Measurements from ENCODE around the gene ZNRF2.
"Not testable (repeated sequence)": the region's sequence is repeated elsewhere in the genome, so short reads cannot be mapped to it uniquely, and the experiment has no call there.

Gene ZNRF2

GRCh38 chr7:30263090-30263710 lies 21.2 kb upstream of the ZNRF2 start:
- no peak for DNase-seq (ENCODE audit: low spot score)

GRCh38 chr7:30264052-30264451 lies 20.3 kb upstream of the ZNRF2 start:
- DNase-seq (ENCODE audit: low spot score): no peak

- DNase-seq (ENCODE audit: low spot score): not testable (repeated sequence)
Observed at GRCh38 chr7:30265189-30265588, 19.2 kb upstream of the ZNRF2 start.

GRCh38 chr7:30266686-30267085 lies 17.7 kb upstream of the ZNRF2 start:
- DNase-seq (ENCODE audit: low spot score): no peak

GRCh38 chr7:30268586-30268985 lies 15.8 kb upstream of the ZNRF2 start:
- DNase-seq (ENCODE audit: low spot score): no peak

GRCh38 chr7:30269490-30269889 lies 14.9 kb upstream of the ZNRF2 start:
- no peak for DNase-seq (ENCODE audit: low spot score)

- DNase-seq (ENCODE audit: low spot score): no peak
Observed at GRCh38 chr7:30270921-30271320, 13.5 kb upstream of the ZNRF2 start.

- no peak for DNase-seq (ENCODE audit: low spot score)
Observed at GRCh38 chr7:30272126-30272525, 12.3 kb upstream of the ZNRF2 start.

- DNase-seq (ENCODE audit: low spot score): no peak
Observed at GRCh38 chr7:30273552-30273951, 10.8 kb upstream of the ZNRF2 start.

GRCh38 chr7:30274641-30275040 lies 9.8 kb upstream of the ZNRF2 start:
- DNase-seq (ENCODE audit: low spot score): no peak

GRCh38 chr7:30276203-30276900 lies 8.0 kb upstream of the ZNRF2 start:
- DNase-seq (ENCODE audit: low spot score): peak; percentile 57

GRCh38 chr7:30278376-30278775 lies 6.0 kb upstream of the ZNRF2 start:
- no peak for DNase-seq (ENCODE audit: low spot score)

GRCh38 chr7:30278849-30279652 lies 5.3 kb upstream of the ZNRF2 start:
- no peak for DNase-seq (ENCODE audit: low spot score)

- no peak for DNase-seq (ENCODE audit: low spot score)
Observed at GRCh38 chr7:30279653-30279904, 4.8 kb upstream of the ZNRF2 start.

GRCh38 chr7:30280631-30281030 lies 3.8 kb upstream of the ZNRF2 start:
- no peak for DNase-seq (ENCODE audit: low spot score)

GRCh38 chr7:30281263-30281662 lies 3.1 kb upstream of the ZNRF2 start:
- DNase-seq (ENCODE audit: low spot score): no peak

- DNase-seq (ENCODE audit: low spot score): no peak
Observed at GRCh38 chr7:30281791-30282190, 2.6 kb upstream of the ZNRF2 start.

GRCh38 chr7:30282735-30283134 lies 1.7 kb upstream of the ZNRF2 start:
- DNase-seq (ENCODE audit: low spot score): no peak

- DNase-seq (ENCODE audit: low spot score): peak; percentile 35
Observed at GRCh38 chr7:30285067-30285535, 704 bp downstream of the ZNRF2 start.

GRCh38 chr7:30285536-30286284 lies 1.3 kb downstream of the ZNRF2 start:
- peak; percentile 29 for DNase-seq (ENCODE audit: low spot score)

GRCh38 chr7:30286749-30287148 lies 2.4 kb downstream of the ZNRF2 start:
- no peak for DNase-seq (ENCODE audit: low spot score)

GRCh38 chr7:30287625-30288024 lies 3.2 kb downstream of the ZNRF2 start:
- DNase-seq (ENCODE audit: low spot score): not testable (repeated sequence)

GRCh38 chr7:30289634-30290033 lies 5.2 kb downstream of the ZNRF2 start:
- DNase-seq (ENCODE audit: low spot score): not testable (repeated sequence)

Data from iPS-NIHi11 (cell line).